Measurements from ENCODE around the gene ZSCAN29.

Gene ZSCAN29

DNA sequence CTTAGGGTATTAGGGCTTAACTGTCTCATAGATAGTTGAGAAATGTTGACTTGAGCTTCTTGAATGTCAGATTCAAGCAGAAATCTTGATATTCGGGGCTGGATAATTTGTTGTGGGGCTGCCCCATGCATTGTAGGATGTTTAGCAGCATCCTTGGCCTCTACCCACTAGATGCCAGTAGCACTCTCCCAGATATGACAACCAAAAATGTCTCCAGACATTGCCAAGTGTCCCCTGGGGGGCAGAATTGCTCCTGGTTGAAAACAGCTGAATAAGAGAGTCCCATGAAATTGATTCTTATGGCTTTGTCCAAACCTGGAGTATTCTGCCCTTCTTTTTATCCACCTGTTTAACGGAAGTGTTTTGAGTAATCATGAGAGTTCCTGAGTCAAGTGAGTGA lies 24.5 kb downstream of the ZSCAN29 start:
- DNase-seq = no peak

GRCh38 chr15:43330780-43331087 lies 40.1 kb downstream of the ZSCAN29 start:
- DNase-seq = no peak

- DNase-seq = peak; percentile 88 to 89
These were observed 40.7 kb downstream of the ZSCAN29 start, which contains the start of gene LCMT2 for GRCh38 chr15:43329960-43330779. LCMT2 (minus strand) TSS chr15:43330573; CDS start chr15:43330489, 84 bp downstream.

DNA sequence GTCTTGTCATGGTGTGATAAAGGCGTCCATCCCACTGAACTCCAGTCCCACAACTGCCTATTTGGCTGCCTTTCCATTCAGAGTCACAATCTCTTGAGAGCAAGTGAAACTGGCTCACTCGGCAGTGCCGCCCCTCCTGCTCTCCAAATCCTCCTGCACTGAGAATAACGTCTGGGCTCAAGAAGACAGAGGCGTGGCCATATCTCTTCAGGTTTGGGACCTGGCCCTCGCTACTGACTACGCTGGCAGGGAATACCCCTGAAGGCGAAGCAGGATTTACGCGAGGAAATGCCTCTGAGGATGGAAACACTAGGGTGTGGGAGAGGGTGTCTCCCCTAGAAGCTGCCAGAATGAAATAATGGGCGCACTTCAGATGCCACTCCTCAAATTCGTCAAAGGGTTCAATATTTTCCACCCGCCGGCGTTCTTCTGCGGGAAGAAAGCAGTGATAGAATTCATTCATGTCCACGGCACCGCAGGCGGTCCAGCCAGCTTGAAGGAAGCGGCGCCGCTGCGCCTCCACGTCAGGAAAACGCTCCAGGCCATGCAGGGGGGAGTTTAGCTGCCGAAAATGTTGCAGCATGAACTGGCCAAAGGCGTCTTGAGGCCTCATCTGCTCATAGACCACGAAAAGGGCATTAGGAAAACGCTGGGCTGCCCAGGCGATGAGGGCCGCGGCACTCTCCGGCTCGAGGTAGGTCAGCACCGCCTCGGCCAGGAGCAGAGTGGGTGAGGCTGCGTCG lies 41.5 kb downstream of the ZSCAN29 start:
- DNase-seq = no peak

DNA sequence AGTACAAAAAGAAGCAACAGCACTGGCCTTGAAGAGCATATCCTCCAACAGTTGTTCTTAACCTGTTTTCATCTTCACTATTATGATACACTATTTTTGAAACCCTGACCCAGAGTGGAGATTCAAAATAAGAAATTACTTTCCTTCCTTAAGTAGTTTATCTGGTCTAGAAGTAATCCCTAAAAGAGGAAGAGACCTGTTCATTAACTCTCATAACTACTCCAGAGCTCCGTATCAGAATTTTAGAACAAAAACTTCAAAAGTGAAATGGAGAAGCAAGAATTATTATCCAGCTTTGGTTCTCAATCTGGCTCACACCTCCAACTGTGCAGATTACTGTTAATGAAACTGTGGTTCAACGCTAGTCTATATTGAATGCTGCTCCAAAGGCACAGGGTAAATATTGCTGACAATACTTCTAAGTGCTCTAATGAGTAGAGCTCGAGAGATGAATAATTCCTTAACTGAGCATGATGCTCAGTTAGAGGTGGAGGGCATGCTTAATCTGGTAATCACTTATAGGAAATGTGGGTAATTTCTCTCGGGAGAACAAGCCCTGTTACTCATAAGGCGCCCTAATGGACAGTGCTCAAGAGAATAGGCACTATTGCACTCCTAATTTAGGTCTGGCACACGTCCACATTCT lies 45.7 kb downstream of the ZSCAN29 start:
- no peak for DNase-seq

GRCh38 chr15:43318990-43319771 lies 51.7 kb downstream of the ZSCAN29 start:
- DNase-seq = no peak

DNA sequence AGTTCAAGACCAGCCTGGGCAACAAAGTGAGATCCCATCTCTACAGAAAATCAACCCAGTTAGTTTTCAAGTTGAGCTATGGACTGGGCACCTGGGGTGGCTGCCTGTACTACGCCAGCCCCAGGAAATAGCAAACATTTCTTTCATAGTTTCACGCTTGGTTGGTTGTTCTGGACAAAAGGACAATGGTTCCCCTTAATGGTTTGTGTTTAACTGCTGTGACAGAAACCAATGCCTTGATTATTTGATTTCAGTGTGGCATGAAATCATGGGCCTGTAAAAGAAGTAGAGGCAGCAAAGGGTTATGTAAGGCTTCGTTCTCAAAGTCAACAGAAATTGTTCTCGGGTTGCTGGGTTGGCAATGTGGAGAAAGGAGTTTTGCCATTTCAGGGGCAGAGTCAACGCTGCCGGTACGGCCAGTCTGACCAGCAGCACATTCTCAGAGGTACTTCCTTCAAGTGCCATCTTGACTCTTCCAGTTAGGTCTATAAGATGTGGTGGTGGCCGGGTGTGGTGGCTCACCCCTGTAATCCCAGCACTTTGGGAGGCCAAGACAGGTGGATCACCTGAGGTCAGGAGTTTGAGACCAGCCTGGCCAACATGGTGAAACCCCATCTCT lies 53.2 kb downstream of the ZSCAN29 start:
- no peak for DNase-seq

- no peak for DNase-seq
These were observed 53.9 kb downstream of the ZSCAN29 start for GRCh38 chr15:43316971-43317346.

- DNase-seq = no peak
These were observed 54.5 kb downstream of the ZSCAN29 start for GRCh38 chr15:43316016-43316970.

GRCh38 chr15:43314171-43314570 lies 56.7 kb downstream of the ZSCAN29 start:
- no peak for DNase-seq

DNA sequence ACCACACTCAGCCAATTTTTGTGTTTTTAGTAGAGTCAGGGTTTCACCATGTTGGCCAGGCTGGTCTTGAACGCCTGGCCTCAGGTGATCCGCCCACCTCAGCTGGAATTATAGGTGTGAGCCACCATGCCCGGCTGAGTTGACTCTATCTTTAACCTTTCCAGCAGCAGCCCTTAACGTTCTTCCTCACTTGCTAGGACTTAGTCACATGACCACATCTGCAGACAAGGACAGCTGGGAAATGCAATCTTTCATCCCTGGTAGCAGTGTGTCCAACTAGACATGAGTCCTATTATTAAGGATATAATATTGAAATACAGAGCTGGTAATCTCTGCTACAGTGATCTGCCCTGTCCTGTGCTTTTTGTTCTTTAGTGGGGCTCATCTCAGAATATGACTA lies 58.5 kb downstream of the ZSCAN29 start:
- DNase-seq = no peak
